Vagina (tissue), 2 donors: Measurements from ENCODE around the gene KCNT2.

ENCODE experiments used
- CTCF ChIP-seq, 3 experiments: fragments of 450-650 bp in 2 of 3; fragments of 200-600 bp in 1 of 3; sonication (generic) in 1 of 3; IDR thresholded peaks; one replicate each; pipeline ENCODE4 v1.5.1; 2017 to 2019; ENCODE audit warnings: antibody characterized with exemption in 3 of 3, mild to moderate bottlenecking in 2 of 3, moderate library complexity in 2 of 3
- POLR2A ChIP-seq, 2 donors: fragments of 450-650 bp; IDR thresholded peaks; one replicate each; pipeline ENCODE4 v1.6.1; 2017; ENCODE audit warnings: antibody characterized with exemption in 2 of 2, mild to moderate bottlenecking in 2 of 2, moderate library complexity in 2 of 2
- POLR2AphosphoS5 ChIP-seq, 2 donors: sonication (generic); formaldehyde crosslinking; IDR thresholded peaks; one replicate each; pipeline ENCODE4 v1.9.0; 2017; ENCODE audit warnings: antibody characterized with exemption in 2 of 2, mild to moderate bottlenecking in 2 of 2, low read depth in 1 of 2; ENCODE audit not compliant: insufficient read depth in 1 of 2

DNA sequence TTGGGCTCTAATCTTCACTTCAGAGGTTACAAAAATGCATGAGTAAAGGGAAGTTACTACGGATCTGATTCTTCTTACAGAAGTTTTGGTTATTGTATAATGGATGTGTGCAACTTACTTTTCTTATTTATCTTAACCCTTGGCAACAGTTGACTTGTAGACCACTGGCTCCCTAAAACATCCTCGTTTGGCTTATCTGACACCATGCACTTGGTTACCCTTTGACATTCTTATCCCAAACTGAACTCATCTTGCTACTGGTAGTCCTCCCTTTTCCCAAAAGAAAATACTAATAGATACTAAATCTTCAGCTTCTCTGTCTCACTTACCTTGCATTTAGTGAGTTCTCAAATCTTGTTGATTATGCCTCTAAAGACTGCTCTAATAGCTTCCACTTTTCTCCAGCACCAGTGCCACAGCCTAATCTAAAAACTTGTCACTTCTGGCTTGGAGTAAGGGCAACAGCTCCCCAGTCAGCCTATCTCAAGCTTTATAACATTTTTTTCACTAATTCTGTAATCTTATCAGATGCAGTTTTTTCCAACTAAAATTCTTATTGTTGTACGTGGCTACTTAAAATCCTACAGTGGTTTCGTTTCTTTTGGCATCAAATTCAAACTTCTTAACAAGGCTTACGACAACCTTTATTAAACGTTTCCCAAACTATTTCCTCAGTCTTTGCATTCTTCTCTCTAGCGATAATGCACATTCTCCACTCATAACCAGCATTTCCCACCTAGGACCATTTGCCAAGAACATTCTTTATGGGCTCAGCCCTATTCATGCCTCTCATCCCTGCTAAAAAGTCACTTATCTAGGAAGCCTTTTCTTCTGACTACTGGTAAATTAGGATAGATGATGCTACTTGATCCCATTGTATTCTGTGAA is 204.2 kb downstream of the KCNT2 start:
- TF ChIP-seq CTCF (IDR thresholded peaks at IDR 0.05) (no peak), POLR2A (IDR thresholded peaks at IDR 0.05) (no peak), POLR2AphosphoS5 (IDR thresholded peaks at IDR 0.05; ENCODE audit: insufficient read depth in 1 of 2, low read depth in 1 of 2) (no peak)
